Keratinocyte (primary cell): ENCODE results near the gene HSD17B2.

ENCODE experiments used
- CTCF ChIP-seq, 3 experiments: IDR thresholded peaks in 1 of 3; conservative IDR thresholded peaks in 1 of 3; optimal IDR thresholded peaks in 1 of 3; 2 replicates in 2 of 3; 3 replicates in 1 of 3; pipeline versions ENCODE3 to v1.5.1; 2011; ENCODE audit warnings: low read length in 3 of 3, mild to moderate bottlenecking in 3 of 3, moderate library complexity in 2 of 3, control low read depth in 1 of 3, inconsistent platforms in 1 of 3; ENCODE audit not compliant: insufficient read depth in 2 of 3; ENCODE audit errors: extremely low read depth in 1 of 3
- EZH2 ChIP-seq: IDR thresholded peaks from one replicate; pipeline ENCODE4 v1.6.1; 2012; ENCODE audit warnings: inconsistent platforms, mild to moderate bottlenecking, low read length, moderate library complexity

- TF ChIP-seq CTCF (optimal IDR thresholded peaks at IDR 0.05 in 1 of 3, IDR thresholded peaks at IDR 0.05 in 1 of 3, conservative IDR thresholded peaks at IDR 0.05 in 1 of 3; ENCODE audit: extremely low read depth in 1 of 3, insufficient read depth in 2 of 3, low read length in 3 of 3) (no peak), EZH2 (no peak)
These were observed 24.4 kb upstream of the HSD17B2 start for GRCh38 chr16:82010649-82011048.
